HG02759 (cell line): ENCODE measurements around the gene DTL.

Experiments used
- ATAC-seq: cut with Tn5 transposase; IDR thresholded peaks from one replicate; pipeline ENCODE4 v1.9.1; 2021; ENCODE audit warnings: mild to moderate bottlenecking, moderate library complexity; ENCODE audit not compliant: unreplicated experiment

The DTL gene

GRCh38 chr1:212082765-212083406, 47.3 kb downstream of the DTL start:
- ATAC-seq, result no peak

- no peak for ATAC-seq
Measured at GRCh38 chr1:212089560-212090163, 54.1 kb downstream of the DTL start.

GRCh38 chr1:212091438-212092121, 56.0 kb downstream of the DTL start:
- ATAC-seq, result no peak

GRCh38 chr1:212097360-212097759, 61.8 kb downstream of the DTL start:
- ATAC-seq, result no peak

GRCh38 chr1:212098310-212098709, 62.8 kb downstream of the DTL start:
- no peak for ATAC-seq

GRCh38 chr1:212098771-212099170, 63.2 kb downstream of the DTL start:
- no peak for ATAC-seq

GRCh38 chr1:212101251-212101650, 65.7 kb downstream of the DTL start:
- ATAC-seq, result no peak

GRCh38 chr1:212101735-212102134, 66.2 kb downstream of the DTL start:
- no peak for ATAC-seq

- no peak for ATAC-seq
Measured at GRCh38 chr1:212104586-212105325, 69.2 kb downstream of the DTL start.

GRCh38 chr1:212106286-212106792, 70.8 kb downstream of the DTL start:
- no peak for ATAC-seq

GRCh38 chr1:212107481-212107880, 71.9 kb downstream of the DTL start:
- ATAC-seq, result no peak

- ATAC-seq, result no peak
Measured at GRCh38 chr1:212108187-212108586, 72.6 kb downstream of the DTL start.

- ATAC-seq, result no peak
Measured at GRCh38 chr1:212108981-212109380, 73.4 kb downstream of the DTL start.

GRCh38 chr1:212109728-212110127, 74.2 kb downstream of the DTL start:
- ATAC-seq, result no peak

- ATAC-seq, result no peak
Measured at GRCh38 chr1:212110617-212111016, 75.1 kb downstream of the DTL start.

- no peak for ATAC-seq
Measured at GRCh38 chr1:212111536-212111935, 76.0 kb downstream of the DTL start.

GRCh38 chr1:212113706-212114105, 78.2 kb downstream of the DTL start:
- no peak for ATAC-seq

GRCh38 chr1:212118167-212118871, 82.8 kb downstream of the DTL start:
- no peak for ATAC-seq

- ATAC-seq, result no peak
Measured at GRCh38 chr1:212118872-212119260, 83.3 kb downstream of the DTL start.

GRCh38 chr1:212119397-212119837, 83.9 kb downstream of the DTL start:
- no peak for ATAC-seq

- ATAC-seq, result no peak
Measured at GRCh38 chr1:212119863-212120262, 84.3 kb downstream of the DTL start.
